Parathyroid adenoma (tissue), 2 donors: ENCODE measurements around the gene TMEM134.

Source experiments
- H2AFZ ChIP-seq: fragments of 300-600 bp; sonication (generic); one replicate; pipeline ENCODE4 v1.7.0; 2017; ENCODE audit warnings: antibody characterized with exemption, mild to moderate bottlenecking
- H3K27ac ChIP-seq: fragments of 300-600 bp; sonication (generic); one replicate; pipeline ENCODE4 v1.7.0; 2017
- H3K27me3 ChIP-seq: fragments of 300-600 bp; sonication (generic); one replicate; pipeline ENCODE4 v1.7.0; 2017; ENCODE audit warnings: low read length; ENCODE audit not compliant: control insufficient read depth, insufficient read depth
- H3K36me3 ChIP-seq: fragments of 300-600 bp; sonication (generic); one replicate; pipeline ENCODE4 v1.7.0; 2017; ENCODE audit warnings: low read length; ENCODE audit not compliant: control insufficient read depth, insufficient read depth
- H3K4me1 ChIP-seq: fragments of 300-600 bp; sonication (generic); one replicate; pipeline ENCODE4 v1.7.0; 2017; ENCODE audit warnings: control low read depth
- H3K4me2 ChIP-seq: fragments of 300-600 bp; sonication (generic); one replicate; pipeline ENCODE4 v1.7.0; 2017; ENCODE audit warnings: low read length
- H3K4me3 ChIP-seq: fragments of 300-600 bp; sonication (generic); one replicate; pipeline ENCODE4 v1.7.0; 2017; ENCODE audit warnings: low read depth, low read length
- H3K79me2 ChIP-seq: fragments of 300-600 bp; sonication (generic); one replicate; pipeline ENCODE4 v1.7.0; 2017; ENCODE audit warnings: control low read depth
- H3K9ac ChIP-seq: fragments of 300-600 bp; sonication (generic); one replicate; pipeline ENCODE4 v1.7.0; 2017; ENCODE audit warnings: mild to moderate bottlenecking
- H3K9me3 ChIP-seq: fragments of 300-600 bp; sonication (generic); one replicate; pipeline ENCODE4 v1.7.0; 2017; ENCODE audit warnings: low read length; ENCODE audit not compliant: control insufficient read depth
- CTCF ChIP-seq: fragments of 300-600 bp; sonication (generic); IDR thresholded peaks from one replicate; pipeline ENCODE4 v1.7.0; 2017; ENCODE audit warnings: antibody characterized with exemption, mild to moderate bottlenecking
- donor health status: primary hyperparathyroidism.

The TMEM134 gene

GRCh38 chr11:67435727-67436458, 33.2 kb downstream of the TMEM134 start:
- H3K27ac ChIP-seq = no peak overlapping the region

GRCh38 chr11:67435031-67435726, 33.9 kb downstream of the TMEM134 start:
- no peak overlapping the region for H3K27ac ChIP-seq
- no peaks in the 10 kb centered on the region for H3K4me1 ChIP-seq

More at GRCh38 chr11:67435727-67436458, 33.2 kb downstream of the TMEM134 start:
- Histone ChIP-seq H3K4me3 (no peak overlapping the region), H3K9ac (no peak overlapping the region), H3K4me1 (no peaks in the 10 kb centered on the region), H2AFZ (no peak overlapping the region), H3K36me3 (no peaks in the 10 kb centered on the region), H3K27me3 (no peaks in the 10 kb centered on the region), H3K4me2 (no peak overlapping the region), H3K79me2 (no peaks in the 10 kb centered on the region), H3K9me3 (no peaks in the 10 kb centered on the region)
- no peak for TF ChIP-seq CTCF

GRCh38 chr11:67434395-67434881, 34.6 kb downstream of the TMEM134 start:
- Histone ChIP-seq H2AFZ (no peak overlapping the region), H3K9me3 (no peaks in the 10 kb centered on the region), H3K9ac (no peak overlapping the region), H3K79me2 (peaks cover 5% of the 10 kb centered on the region), H3K4me1 (no peaks in the 10 kb centered on the region), H3K4me2 (no peak overlapping the region), H3K36me3 (no peaks in the 10 kb centered on the region), H3K4me3 (no peak overlapping the region), H3K27ac (no peak overlapping the region), H3K27me3 (no peaks in the 10 kb centered on the region)
- no peak for TF ChIP-seq CTCF

More at GRCh38 chr11:67435031-67435726, 33.9 kb downstream of the TMEM134 start:
- Histone ChIP-seq H3K36me3 (no peaks in the 10 kb centered on the region), H3K27me3 (no peaks in the 10 kb centered on the region), H3K9ac (no peak overlapping the region), H2AFZ (no peak overlapping the region), H3K79me2 (peaks cover 2% of the 10 kb centered on the region), H3K4me3 (no peak overlapping the region), H3K9me3 (no peaks in the 10 kb centered on the region), H3K4me2 (no peak overlapping the region)
- TF ChIP-seq CTCF = no peak

- no peak overlapping the region for H2AFZ ChIP-seq
- no peaks in the 10 kb centered on the region for H3K27me3 ChIP-seq
- H3K27ac ChIP-seq = no peak overlapping the region
- no peak overlapping the region for H3K4me3 ChIP-seq
- H3K79me2 ChIP-seq = peaks cover 9% of the 10 kb centered on the region
- no peak overlapping the region for H3K9ac ChIP-seq
- no peaks in the 10 kb centered on the region for H3K4me1 ChIP-seq
- TF ChIP-seq CTCF = no peak
- H3K4me2 ChIP-seq = no peak overlapping the region
- H3K9me3 ChIP-seq = no peaks in the 10 kb centered on the region
- H3K36me3 ChIP-seq = no peaks in the 10 kb centered on the region
These were observed 35.3 kb downstream of the TMEM134 start for GRCh38 chr11:67433536-67434394.
